Skeletal muscle satellite cell (primary cell): ENCODE measurements around the gene YIF1B.

Experiments
- H3K27me3 ChIP-seq: 2 replicates; pipeline ENCODE4 v1.7.0; 2013; ENCODE audit warnings: low read length; ENCODE audit not compliant: control insufficient read depth, insufficient read depth
- H3K36me3 ChIP-seq: 2 replicates; pipeline ENCODE4 v1.7.0; 2013; ENCODE audit warnings: mild to moderate bottlenecking, control low read depth, low read length; ENCODE audit not compliant: insufficient read depth
- H3K4me1 ChIP-seq: 2 replicates; pipeline ENCODE4 v1.7.0; 2013; ENCODE audit warnings: low read length; ENCODE audit not compliant: control insufficient read depth, insufficient read depth
- H3K4me2 ChIP-seq: 2 replicates; pipeline ENCODE4 v1.7.0; 2013; ENCODE audit warnings: mild to moderate bottlenecking, low read length
- H3K4me3 ChIP-seq: 2 replicates; pipeline ENCODE4 v1.7.0; 2013; ENCODE audit warnings: low read length
- H3K9ac ChIP-seq: 2 replicates; pipeline ENCODE4 v1.7.0; 2013; ENCODE audit warnings: mild to moderate bottlenecking, low read depth, low read length, moderate library complexity
- H3K9me3 ChIP-seq: replicated peaks from 2 replicates; pipeline ENCODE4 v1.7.0; 2013; ENCODE audit warnings: mild to moderate bottlenecking, control low read depth, low read length

The YIF1B gene

DNA sequence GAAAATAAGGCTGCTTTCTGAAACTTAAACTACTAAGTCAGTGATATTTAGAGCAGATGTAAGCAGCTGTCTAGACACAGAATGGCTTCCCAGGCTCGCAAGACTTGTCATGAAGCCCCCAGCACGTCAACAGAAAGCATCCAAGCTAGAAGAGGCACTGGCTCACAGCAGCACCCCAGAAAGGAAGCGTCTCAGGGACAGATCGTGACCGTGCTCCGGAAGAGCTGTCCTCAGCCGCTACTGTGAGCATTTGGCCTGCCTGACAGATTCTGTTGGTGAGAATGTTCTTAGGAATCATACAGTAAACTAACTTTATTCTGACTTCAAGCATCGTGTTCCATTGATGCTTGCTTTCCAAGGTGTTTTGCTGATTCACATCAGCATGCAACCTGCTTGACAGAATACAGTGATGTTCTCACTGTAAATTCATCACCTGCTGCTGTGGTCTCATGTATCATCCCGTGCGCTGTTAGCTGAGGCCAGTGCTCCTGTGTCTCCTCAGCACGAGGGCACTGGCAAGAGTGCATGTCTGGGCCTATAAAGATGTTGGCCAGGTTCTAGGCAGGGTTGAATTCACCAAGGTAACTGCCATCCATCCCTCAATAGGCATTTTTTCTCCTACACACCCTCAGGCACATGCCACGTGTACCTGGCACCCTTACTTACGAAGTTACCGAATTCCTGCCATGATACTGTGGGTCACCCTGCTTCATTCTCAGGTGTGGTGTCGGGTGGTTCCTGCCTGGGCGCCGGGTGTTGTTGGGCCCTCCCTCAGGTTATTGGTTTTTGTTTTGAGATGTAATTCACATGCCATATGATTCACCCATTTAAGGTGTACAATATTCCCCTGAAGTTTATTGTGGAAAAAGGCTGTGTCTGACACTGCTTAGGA is 35.5 kb downstream of the YIF1B start:
- H3K4me3 ChIP-seq: no peak overlapping the region
- no peak overlapping the region for H3K9ac ChIP-seq
- no peaks in the 10 kb centered on the region for H3K36me3 ChIP-seq
- H3K4me1 ChIP-seq: peaks cover 26% of the 10 kb centered on the region
- no peaks in the 10 kb centered on the region for H3K9me3 ChIP-seq
- no peaks in the 10 kb centered on the region for H3K27me3 ChIP-seq
- H3K4me2 ChIP-seq: no peak overlapping the region

DNA sequence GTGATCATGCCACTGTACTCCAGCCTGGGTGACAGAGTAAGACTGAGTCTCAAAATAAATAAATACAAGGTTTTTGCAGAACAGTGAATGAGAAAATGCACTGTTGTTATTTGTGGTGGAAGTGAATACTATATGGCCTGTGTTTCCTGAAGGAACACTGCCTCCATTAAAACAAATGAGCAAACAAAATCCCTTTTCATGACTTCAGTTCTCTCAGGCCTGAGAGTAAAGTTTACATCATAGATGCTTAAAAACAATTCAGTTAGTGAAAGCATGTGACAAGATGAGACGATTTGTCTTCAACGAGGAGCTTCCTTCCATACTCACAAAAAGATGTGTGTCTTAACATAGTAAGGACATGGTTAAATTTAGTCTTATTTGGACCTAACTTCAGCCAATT is 37.0 kb downstream of the YIF1B start:
- Histone ChIP-seq H3K9ac (peak overlapping the region; percentile 56), H3K9me3 (no peaks in the 10 kb centered on the region), H3K4me3 (no peak overlapping the region), H3K36me3 (no peaks in the 10 kb centered on the region), H3K4me2 (no peak overlapping the region), H3K4me1 (peaks cover 22% of the 10 kb centered on the region), H3K27me3 (no peaks in the 10 kb centered on the region)

- Histone ChIP-seq H3K4me2 (peak overlapping the region; percentile 60), H3K4me3 (no peak overlapping the region), H3K4me1 (peaks cover 22% of the 10 kb centered on the region), H3K9me3 (no peaks in the 10 kb centered on the region), H3K9ac (peak overlapping the region; percentile 56), H3K27me3 (no peaks in the 10 kb centered on the region), H3K36me3 (no peaks in the 10 kb centered on the region)
Observed at GRCh38 chr19:38277969-38278680, 37.6 kb downstream of the YIF1B start.

- H3K4me2 ChIP-seq: peak overlapping the region; percentile 60
- no peaks in the 10 kb centered on the region for H3K36me3 ChIP-seq
- H3K9ac ChIP-seq: peak overlapping the region; percentile 56
- no peaks in the 10 kb centered on the region for H3K27me3 ChIP-seq
- peaks cover 22% of the 10 kb centered on the region for H3K4me1 ChIP-seq
- no peaks in the 10 kb centered on the region for H3K9me3 ChIP-seq
- peak overlapping the region; percentile 2 for H3K4me3 ChIP-seq
Observed at GRCh38 chr19:38277549-38277948, 38.2 kb downstream of the YIF1B start.

DNA sequence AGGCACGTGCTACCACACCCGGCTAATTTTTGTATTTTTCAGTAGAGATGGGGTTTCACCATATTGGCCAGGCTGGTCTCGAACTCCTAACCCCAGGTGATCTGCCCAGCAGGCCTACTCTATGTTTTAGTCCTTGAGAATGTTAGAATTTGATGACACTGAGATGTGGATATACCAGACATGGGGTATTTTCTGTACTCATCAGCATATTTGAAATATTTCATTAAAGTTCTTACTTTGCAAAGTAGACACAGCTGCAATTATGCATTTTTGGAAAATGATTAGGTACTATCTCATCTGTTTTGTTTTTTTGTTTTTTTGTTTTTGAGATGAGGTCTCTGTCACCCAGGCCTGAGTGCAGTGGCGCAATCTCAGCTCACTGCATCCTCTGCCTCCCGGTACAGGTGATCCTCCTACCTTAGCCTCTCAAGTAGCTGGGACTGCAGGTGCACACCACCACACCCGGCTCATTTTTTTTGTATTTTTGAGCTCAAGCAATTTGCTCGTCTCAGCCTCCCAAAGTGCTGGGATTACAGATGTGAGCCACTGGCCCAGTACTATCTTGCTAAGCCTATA is 38.7 kb downstream of the YIF1B start:
- peak overlapping the region; percentile 60 for H3K4me2 ChIP-seq
- H3K9me3 ChIP-seq: no peaks in the 10 kb centered on the region
- peak overlapping the region; percentile 56 for H3K9ac ChIP-seq
- no peaks in the 10 kb centered on the region for H3K27me3 ChIP-seq
- no peaks in the 10 kb centered on the region for H3K36me3 ChIP-seq
- H3K4me1 ChIP-seq: peaks cover 22% of the 10 kb centered on the region
- peak overlapping the region; percentile 2 for H3K4me3 ChIP-seq

DNA sequence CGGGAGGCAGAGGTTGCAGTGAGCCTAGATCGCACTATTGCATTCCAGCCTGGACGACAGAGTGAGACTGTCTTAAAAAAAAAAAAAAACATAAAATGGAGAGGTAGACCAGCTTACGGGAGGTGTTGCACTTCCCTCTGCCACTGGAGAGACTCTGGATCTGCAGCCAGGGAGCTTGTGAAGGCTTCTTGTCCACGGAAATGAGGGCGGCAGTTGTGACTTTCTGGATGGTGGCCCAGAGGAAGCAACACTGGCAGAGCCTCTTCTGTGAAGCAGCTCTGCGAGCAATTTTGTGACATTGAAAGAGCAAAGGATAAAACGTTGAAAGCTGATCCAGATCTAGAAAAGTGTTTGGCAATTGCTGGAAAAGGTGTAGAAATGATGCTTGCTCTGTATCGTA is 41.0 kb downstream of the YIF1B start:
- H3K4me1 ChIP-seq: peaks cover 35% of the 10 kb centered on the region

GRCh38 chr19:38273499-38273898 is 42.2 kb downstream of the YIF1B start:
- no peaks in the 10 kb centered on the region for H3K9me3 ChIP-seq
- no peaks in the 10 kb centered on the region for H3K36me3 ChIP-seq
- no peak overlapping the region for H3K9ac ChIP-seq
- no peak overlapping the region for H3K4me2 ChIP-seq
- H3K4me1 ChIP-seq: peaks cover 30% of the 10 kb centered on the region
- H3K27me3 ChIP-seq: no peaks in the 10 kb centered on the region
- no peak overlapping the region for H3K4me3 ChIP-seq

More for the DNA sequence above, 41.0 kb downstream of the YIF1B start:
- no peak overlapping the region for H3K4me3 ChIP-seq
- no peaks in the 10 kb centered on the region for H3K9me3 ChIP-seq
- no peak overlapping the region for H3K4me2 ChIP-seq
- H3K27me3 ChIP-seq: no peaks in the 10 kb centered on the region
- H3K36me3 ChIP-seq: no peaks in the 10 kb centered on the region
- H3K9ac ChIP-seq: no peak overlapping the region

GRCh38 chr19:38270587-38271167 is 45.1 kb downstream of the YIF1B start:
- Histone ChIP-seq H3K36me3 (no peaks in the 10 kb centered on the region), H3K4me2 (peak overlapping the region; percentile 33), H3K9me3 (no peaks in the 10 kb centered on the region), H3K4me1 (peaks cover 22% of the 10 kb centered on the region), H3K27me3 (no peaks in the 10 kb centered on the region), H3K9ac (no peak overlapping the region), H3K4me3 (no peak overlapping the region)

GRCh38 chr19:38268539-38268938 is 47.2 kb downstream of the YIF1B start:
- Histone ChIP-seq H3K9me3 (no peaks in the 10 kb centered on the region), H3K4me1 (peaks cover 32% of the 10 kb centered on the region), H3K4me2 (no peak overlapping the region), H3K4me3 (no peak overlapping the region), H3K36me3 (no peaks in the 10 kb centered on the region), H3K9ac (no peak overlapping the region), H3K27me3 (no peaks in the 10 kb centered on the region)

DNA sequence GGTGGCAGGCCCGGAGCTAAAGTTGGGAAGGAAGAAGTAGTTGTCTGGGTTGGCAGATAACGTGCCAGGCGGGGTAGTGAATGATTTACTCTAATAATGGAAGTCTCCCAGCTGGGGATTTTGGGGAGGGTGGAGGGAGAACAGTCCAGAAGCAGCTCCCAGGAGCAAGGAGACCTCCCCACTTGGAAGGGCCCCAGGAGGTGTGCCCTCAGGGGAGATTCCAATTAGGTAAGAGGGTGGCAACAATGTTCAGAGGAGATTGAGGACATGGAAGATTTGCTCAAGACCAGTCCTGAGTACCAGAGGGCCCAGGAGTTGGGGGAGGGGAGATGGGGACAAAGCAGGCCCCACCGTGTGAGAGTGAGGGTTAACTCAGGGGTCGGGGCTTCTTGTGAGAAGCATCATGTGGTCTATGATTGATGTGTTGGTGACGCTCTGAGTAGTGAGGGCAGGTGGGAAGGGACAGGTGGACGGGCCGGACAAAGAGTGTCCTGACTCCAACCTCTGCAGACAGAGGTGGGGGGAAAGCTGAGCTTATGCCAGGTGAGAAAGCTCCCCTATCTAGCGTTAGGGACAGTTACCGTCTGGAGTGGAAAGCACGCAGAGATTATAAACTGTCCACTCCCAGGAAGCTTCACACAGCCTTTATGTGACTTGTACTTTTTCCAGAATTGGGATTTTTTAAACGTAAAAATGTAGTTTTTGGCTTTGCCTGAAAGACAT is 47.8 kb downstream of the YIF1B start:
- peaks cover 32% of the 10 kb centered on the region for H3K4me1 ChIP-seq
- no peaks in the 10 kb centered on the region for H3K27me3 ChIP-seq
- no peak overlapping the region for H3K4me3 ChIP-seq
- H3K36me3 ChIP-seq: no peaks in the 10 kb centered on the region
- no peak overlapping the region for H3K4me2 ChIP-seq
- H3K9me3 ChIP-seq: no peaks in the 10 kb centered on the region
- H3K9ac ChIP-seq: no peak overlapping the region
